HuH-7.5 (cell line): ENCODE results near the gene CD82.

Source experiments
- DNase-seq: peaks from one replicate; pipeline ENCODE4 v3.0.0; 2011; ENCODE audit warnings: low spot score

CD82 gene

DNA sequence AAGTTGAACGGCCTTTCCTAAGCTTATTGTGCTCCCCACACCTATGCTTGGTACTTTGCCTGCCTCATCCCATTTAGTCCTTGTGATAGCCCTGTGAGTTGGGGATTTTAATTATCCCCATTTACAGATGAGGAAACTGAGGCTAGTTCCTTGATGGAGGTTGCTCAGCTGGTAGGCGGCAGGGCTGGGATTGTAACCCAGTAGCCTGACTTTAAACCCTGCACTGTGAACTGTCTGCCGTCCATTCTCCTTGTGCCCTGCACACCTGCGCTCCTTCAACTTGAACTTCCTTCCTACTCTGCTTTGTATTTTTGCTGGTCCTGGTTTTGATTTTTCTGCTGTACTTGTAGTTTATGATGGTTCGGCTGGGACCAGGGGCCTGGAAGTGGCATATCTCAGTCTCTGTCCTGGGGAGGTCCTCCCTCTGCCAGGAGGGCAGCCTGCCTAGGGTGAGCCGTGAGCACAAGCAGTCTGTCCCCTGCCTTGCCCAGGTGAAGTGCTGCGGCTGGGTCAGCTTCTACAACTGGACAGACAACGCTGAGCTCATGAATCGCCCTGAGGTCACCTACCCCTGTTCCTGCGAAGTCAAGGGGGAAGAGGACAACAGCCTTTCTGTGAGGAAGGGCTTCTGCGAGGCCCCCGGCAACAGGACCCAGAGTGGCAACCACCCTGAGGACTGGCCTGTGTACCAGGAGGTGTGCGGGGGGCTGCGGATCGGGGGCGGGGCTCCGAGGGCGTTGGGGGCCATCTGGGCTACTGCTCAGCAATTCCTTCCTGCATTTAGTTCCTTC is 52.4 kb downstream of the CD82 start:
- no peak for DNase-seq

DNA sequence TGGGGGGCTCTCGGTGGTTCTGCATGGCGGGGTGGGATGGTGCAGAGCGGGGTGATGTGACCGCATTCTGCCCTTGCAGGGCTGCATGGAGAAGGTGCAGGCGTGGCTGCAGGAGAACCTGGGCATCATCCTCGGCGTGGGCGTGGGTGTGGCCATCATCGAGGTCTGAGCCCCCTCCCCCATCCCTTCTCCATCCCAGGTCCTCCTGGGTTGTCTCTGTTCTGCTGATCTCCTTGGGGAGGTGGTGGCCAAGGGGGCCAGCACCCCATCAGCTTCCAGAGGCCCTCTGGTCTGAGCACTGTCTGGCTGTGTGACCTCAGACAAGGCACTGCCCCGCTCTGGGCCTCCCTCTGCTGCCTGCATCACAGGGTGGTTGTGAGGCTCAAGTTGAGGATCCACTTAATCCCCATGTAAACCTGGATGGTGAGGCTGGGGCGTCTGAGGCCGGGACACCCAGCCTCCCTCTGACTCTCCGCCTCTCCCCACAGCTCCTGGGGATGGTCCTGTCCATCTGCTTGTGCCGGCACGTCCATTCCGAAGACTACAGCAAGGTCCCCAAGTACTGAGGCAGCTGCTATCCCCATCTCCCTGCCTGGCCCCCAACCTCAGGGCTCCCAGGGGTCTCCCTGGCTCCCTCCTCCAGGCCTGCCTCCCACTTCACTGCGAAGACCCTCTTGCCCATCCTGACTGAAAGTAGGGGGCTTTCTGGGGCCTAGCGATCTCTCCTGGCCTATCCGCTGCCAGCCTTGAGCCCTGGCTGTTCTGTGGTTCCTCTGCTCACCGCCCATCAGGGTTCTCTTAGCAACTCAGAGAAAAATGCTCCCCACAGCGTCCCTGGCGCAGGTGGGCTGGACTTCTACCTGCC is 53.3 kb downstream of the CD82 start:
- DNase-seq: no peak

- no peak for DNase-seq
These were observed 54.9 kb downstream of the CD82 start for GRCh38 chr11:44620328-44620725.

DNA sequence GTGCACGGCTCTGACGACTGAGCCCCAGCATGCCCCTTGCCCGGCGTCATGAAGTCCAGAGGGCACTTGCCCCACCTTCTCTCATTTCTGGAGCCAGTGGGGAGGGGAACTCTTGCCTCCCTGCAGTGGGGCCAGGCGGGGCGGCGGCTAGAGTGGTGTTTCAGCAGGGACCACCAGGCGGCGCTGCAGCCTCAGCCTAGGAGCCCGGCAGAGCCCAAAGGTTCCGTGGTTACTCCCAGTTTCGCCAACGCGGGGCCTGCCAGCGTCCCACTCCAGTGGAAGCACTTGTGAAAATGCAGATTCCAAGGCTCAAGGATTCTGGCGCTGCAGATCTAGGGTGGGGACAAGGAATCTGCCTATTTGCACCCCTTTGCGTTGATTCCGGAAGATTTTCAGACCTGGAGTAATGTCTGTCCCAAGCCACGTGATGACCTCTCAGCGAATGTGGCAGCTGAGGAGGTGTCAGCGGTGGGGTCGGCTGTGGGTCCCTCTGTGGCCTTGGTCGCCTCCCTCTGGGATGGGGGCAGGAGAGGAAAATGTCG is 55.7 kb downstream of the CD82 start:
- peak; percentile 75 for DNase-seq

DNA sequence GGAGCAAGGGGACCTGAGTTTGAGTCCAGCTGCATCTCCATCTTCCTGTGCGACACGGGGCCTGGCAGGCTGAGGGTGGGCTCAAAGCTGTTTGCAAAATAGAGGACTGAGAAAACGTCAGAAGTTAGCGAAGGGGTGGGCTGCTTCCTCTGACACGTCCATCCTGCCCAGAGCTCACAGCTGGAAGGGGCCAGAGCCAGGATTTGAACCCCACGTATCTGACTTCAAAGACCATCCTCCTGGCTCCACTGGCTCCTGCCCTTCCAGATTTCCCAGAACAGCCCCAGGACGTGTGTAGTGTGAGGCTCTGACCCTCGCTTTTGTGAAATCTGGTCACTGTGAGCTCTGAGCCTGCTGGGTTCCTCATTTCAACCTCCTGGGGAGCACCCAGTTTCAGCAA is 56.3 kb downstream of the CD82 start:
- DNase-seq: no peak

DNA sequence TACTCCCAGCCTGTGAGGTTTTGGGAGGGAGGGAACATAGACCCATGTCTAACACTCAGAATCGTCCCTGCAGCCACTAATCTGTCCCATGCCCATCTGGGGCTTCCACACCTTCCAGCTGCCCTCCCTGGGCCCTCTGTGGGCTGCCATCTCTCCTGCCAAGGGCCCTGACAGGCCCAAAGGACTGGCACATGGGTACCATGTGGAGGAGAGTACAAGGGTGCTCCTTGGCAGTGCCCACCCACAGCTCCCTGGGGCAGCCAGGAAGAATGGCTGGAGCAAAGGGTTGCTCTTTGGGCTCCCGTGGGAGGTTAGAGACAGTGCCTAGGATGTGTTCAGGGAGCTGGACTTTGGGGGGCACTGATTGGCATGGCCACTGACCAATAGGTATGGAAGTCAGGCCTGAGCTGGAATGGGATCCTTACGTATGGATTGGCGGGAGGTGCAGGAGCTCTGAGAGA is 56.8 kb downstream of the CD82 start:
- DNase-seq: no peak

DNA sequence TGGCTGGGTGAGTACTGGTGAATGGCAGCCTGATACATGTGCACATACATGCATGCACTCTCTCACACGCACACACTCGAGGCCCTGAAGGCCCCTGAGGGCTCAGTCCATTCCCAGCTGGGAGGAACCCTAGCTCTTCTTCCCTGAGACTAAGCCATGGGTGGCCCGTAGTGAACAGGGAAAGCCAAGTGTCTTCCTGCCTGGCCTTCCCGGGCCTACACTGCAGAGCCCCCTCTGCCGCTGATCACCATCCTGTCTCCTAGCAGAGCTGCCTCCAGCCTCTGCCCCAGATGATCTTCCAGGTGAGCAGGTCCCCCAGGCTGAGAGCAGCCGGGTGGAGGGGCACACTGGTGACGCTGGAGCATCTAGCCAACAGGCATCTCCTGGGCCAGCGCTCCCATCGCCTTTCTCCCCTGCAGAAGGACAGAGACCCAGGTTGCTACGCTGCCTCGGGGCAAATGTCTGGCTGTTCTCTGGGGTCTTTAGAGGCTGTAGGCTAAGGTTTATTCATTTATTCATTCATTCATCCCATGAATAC is 57.3 kb downstream of the CD82 start:
- no peak for DNase-seq

DNA sequence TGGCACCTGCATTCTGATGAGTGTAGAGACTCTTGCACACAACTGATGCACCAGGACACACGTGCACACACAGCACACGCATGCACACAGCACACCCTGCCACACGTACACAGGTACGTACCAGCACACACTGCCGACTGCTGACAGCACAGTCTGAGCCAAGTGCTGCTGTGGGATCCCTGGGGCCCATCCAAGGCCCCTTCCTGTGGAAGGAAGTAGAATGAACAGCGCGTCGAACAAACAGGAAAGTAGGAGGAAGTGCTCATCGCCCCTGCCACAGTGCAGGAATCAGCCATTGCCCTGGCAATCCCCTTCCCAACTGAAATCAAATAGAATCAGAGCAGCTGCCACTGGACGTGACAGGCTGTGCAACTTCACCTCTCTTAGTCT is 57.9 kb downstream of the CD82 start:
- DNase-seq: no peak

DNA sequence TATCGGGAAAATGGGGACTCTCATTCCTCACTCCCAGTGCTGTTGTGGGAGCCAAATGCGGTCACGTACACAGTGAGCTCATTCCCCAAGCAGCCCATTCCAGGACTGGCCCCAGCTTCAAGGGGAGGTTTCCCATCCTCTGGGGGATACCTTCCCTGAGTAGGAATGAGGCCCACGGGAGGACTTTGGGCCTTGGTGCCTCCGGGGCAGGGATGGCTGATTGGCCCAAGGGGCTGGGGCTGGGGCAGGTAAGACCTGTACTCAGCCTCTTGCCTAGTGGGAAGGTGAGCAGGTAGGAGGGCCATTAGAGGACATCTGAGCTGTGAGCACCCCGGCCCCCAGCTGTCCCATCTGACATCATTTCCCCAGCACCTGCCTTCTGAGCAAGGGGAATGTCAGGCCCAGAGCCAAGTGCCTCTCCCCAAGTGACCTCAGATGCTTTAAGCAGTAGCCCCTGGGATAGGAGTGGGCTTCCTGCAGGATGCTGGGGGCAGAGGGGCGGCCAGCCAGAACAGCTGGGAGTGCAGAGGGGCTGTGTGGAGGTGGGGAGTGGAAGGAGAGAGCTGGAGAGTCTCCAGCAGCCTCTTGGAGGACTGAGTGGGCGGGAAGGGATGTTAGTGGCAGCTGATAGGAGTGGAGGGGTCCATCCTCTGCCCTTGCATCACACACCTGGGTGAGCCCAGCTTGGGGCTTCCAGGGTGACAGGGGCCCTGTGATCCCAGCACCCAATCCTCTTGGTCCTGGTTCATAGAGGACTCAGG is 58.4 kb downstream of the CD82 start:
- DNase-seq: no peak

- DNase-seq: no peak
These were observed 59.3 kb downstream of the CD82 start for GRCh38 chr11:44624761-44625221.

DNA sequence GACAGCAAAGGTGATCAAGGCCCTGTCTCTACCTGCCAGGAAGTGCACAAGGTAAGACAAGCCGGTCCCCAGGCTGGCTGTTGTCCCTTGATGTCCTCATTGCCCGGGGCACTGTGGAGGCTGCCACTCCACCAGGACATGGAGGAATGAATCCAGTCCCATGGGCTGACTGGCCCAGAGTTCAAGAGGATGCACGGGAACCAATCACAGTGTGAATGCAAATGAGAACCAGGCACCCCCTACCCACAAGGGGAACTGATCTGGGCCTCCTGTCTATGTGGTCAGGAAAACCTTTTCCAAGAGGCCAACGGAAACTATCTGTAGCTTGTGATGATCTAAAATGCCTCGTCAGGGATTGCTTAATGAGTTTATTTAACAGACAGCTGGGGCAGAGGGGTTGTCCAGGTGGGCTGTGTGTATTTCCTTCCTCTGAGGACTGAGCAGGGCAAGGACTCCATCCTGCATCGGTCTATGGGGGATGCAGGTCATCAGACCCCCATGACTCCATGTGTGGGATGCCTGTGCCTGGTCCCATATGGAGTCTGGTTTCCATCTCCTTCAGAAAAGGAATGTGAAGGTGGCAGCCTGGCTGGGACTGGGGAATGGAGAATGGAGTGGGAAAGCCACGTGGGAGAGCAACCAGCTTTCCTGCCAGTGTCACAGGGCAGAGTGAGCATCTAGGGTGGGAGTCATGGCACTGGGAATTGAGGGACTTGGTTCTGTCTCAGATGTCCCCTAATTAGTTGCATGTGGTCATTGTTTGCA is 60.5 kb downstream of the CD82 start:
- DNase-seq: no peak

GRCh38 chr11:44626645-44627044 is 61.2 kb downstream of the CD82 start:
- DNase-seq: no peak

- no peak for DNase-seq
These were observed 61.8 kb downstream of the CD82 start for GRCh38 chr11:44627165-44627789.

GRCh38 chr11:44627911-44628729 is 62.7 kb downstream of the CD82 start:
- no peak for DNase-seq

GRCh38 chr11:44628730-44629700 is 63.6 kb downstream of the CD82 start:
- no peak for DNase-seq

GRCh38 chr11:44629732-44630345 is 64.4 kb downstream of the CD82 start:
- DNase-seq: no peak

DNA sequence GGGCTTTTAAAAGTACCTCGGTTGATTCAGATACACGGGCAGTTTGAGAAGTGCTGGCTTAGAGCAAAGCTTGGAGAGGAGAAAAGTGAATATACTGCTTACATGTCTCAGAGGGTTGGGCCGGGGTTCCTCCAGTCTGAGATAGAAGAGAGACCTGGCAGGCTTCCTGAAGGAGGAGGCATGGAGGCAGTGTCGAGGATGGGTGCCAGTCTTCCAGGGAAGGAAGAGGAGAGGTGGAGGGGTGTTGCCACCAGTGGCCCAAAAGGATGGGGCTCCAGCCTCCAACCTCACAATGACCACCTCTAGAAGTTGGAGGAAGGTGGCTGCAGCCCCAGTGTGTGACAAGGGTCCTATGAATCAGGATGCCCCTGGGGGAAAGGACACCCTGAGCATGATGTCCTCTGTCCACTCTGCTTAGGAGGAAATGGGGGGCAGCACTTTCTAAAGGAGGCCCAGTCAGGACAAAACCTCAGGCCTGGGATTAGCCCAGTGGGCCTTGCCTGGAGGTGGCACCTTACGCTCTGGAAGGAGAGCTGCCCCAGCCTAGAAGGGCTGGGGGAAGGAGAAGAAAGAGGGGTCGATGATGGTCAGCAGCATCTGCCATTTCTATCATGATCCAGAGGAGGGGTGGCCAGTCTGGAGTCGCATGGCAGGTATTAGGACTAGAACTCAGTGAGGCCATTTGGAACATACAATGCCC is 65.2 kb downstream of the CD82 start:
- no peak for DNase-seq
